Transverse colon (tissue), 3 donors: Measurements from ENCODE around the gene OBSCN.

Experiments used
- POLR2A ChIP-seq: fragments of 450-650 bp; IDR thresholded peaks from one replicate; pipeline ENCODE4 v1.6.1; 2016; ENCODE audit warnings: antibody characterized with exemption, mild to moderate bottlenecking, moderate library complexity
- POLR2AphosphoS5 ChIP-seq, 3 donors: sonication (generic); formaldehyde crosslinking; IDR thresholded peaks; one replicate each; pipeline ENCODE4 v1.6.1; 2016; ENCODE audit warnings: antibody characterized with exemption in 3 of 3

DNA sequence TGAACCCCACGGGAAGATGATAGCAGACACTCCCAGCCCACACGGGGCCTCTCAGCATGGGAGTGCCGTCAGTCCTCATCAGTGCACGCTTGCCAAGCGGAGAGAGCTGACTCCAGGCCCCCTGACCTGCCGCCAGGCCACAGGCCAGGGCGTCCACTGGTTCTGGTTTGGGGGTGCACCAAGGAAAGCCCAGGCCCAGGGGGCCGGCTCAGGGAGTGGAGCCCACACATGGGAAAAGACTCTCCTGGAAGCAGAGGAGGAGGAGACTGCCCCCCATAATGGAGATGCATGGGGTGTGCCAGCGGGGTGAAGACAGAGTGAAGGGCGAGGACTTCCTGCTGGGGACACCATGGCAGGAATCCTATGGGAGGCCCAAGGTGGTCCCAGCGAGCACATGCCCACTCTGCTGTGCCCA is 192.4 kb downstream of the OBSCN start:
- TF ChIP-seq POLR2AphosphoS5 (IDR thresholded peaks at IDR 0.05) = no peak
- no peak for TF ChIP-seq POLR2A
